ENCODE measurements around the gene BTNL9.

GRCh38 chr5:181062631-181063030 lies 22.6 kb downstream of the BTNL9 start:
- TF ChIP-seq, protein P1, sequence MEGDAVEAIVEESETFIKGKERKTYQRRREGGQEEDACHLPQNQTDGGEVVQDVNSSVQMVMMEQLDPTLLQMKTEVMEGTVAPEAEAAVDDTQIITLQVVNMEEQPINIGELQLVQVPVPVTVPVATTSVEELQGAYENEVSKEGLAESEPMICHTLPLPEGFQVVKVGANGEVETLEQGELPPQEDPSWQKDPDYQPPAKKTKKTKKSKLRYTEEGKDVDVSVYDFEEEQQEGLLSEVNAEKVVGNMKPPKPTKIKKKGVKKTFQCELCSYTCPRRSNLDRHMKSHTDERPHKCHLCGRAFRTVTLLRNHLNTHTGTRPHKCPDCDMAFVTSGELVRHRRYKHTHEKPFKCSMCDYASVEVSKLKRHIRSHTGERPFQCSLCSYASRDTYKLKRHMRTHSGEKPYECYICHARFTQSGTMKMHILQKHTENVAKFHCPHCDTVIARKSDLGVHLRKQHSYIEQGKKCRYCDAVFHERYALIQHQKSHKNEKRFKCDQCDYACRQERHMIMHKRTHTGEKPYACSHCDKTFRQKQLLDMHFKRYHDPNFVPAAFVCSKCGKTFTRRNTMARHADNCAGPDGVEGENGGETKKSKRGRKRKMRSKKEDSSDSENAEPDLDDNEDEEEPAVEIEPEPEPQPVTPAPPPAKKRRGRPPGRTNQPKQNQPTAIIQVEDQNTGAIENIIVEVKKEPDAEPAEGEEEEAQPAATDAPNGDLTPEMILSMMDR (conservative IDR thresholded peaks at IDR 0.05; ENCODE audit: low read length), result no peak
- TF ChIP-seq EZH2phosphoT487 (IDR thresholded peaks at IDR 0.05; ENCODE audit: borderline replicate concordance, low read depth, low read length), result no peak

Measured in OCI-LY7 (cell line).